GM19043 (cell line): Measurements from ENCODE around the gene ADGRG6.

Source experiments
- ATAC-seq: cut with Tn5 transposase; IDR thresholded peaks from one replicate; pipeline ENCODE4 v1.9.1; 2021; ENCODE audit warnings: low read depth; ENCODE audit not compliant: unreplicated experiment

The ADGRG6 gene

DNA sequence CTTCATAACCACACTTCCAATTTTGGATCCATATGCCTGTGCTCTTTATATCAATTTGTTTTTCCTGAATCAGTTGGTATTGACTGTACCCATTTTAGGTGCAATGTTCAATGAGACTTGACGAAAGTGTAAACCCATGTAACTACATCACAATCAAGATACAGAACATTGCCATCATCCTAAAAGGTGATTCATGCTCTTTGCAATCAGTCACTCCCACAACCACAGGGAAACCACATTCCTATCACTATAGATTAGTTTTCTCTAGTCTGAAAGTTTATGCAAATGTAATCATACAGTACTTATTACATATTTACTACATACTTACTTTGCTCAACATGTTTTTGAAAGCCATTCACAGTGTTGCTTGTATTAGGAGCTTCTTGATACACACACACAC, 167.4 kb downstream of the ADGRG6 start:
- no peak for ATAC-seq

- no peak for ATAC-seq
Observed at GRCh38 chr6:142470421-142470820, 168.6 kb downstream of the ADGRG6 start.

DNA sequence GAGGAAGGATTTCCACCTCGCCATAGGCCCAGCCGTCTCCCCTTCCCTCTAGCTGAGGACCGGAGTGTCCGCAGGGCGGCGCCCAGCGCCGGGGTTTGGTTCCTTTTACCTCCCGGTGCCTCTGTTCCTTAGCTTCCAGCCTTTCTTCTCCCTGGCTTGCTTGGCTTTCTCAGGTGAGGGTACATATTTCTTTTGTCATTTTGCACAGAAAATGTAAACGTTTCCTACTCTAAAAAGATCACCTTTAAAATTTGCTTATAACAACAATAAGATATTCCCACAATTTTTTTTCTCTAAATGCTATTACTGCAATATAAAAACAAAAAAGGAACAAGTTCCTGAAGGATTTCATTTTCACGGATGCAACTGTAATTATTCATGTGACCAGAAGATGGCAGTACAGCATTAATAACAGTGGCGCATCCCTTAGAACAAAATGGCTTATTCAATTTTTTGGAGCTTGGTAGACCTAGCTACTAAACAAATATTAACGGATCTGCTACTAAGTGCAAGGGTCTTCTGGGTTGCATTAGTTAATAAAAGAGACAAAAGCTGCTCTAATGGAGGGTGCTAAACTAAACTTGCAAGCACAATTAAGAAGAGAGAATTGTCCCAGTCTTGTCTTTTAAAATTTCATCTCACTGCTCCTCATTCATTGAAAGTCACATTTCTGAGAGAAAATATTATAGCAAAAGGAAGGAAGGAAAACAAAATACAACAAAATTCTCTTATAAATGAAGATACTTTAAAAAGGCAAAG, 172.9 kb downstream of the ADGRG6 start:
- peak; percentile 55 for ATAC-seq

DNA sequence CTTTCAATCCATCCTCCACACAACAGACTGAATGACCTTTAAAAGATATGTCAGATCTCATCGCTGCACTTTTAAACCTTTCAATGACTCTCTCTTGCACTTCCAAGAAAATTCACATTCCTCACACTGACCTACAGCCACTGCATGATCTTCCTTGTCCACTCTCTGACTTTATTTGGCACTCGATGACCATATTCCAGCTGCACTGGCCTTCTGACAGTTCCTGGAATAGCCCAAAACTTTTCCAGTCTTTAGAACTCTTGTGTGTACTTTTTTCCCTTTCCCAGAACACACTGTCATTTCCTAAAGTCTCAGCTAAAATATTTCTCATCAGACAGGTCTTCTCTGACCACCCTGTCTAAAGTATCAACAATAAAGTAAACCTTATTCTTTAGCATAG, 174.6 kb downstream of the ADGRG6 start:
- ATAC-seq, result no peak

GRCh38 chr6:142478117-142478516, 176.3 kb downstream of the ADGRG6 start:
- no peak for ATAC-seq

GRCh38 chr6:142481466-142481865, 179.7 kb downstream of the ADGRG6 start:
- no peak for ATAC-seq

- ATAC-seq, result no peak
Observed at GRCh38 chr6:142482249-142482648, 180.4 kb downstream of the ADGRG6 start.

- no peak for ATAC-seq
Observed at GRCh38 chr6:142482974-142483373, 181.2 kb downstream of the ADGRG6 start.

DNA sequence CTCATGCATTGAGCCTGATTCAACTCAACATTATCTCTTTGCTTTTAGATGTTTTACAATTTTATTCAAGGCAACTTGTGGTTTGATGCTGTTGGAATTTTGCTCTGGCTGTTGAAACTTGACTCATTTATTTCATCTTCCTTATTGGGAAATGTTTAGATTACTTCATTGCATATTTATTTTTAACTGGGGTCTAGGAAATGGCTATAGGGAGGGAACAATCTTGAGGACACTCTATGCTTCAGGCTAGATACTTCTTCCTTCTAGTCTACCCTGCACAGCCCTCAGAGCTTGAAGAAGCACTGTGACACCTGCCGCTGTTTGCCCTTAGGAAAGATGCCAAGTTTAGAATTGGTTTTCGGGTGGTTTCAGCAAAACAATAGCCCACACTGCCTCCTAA, 183.4 kb downstream of the ADGRG6 start:
- no peak for ATAC-seq

GRCh38 chr6:142489722-142490610, 188.2 kb downstream of the ADGRG6 start:
- ATAC-seq, result no peak
